ENCODE results near the gene RESP18. TPM values are rescaled to one million over a fixed set of nuclear protein-coding genes. Genes with fewer than 3 reads are reported as not detected.

Gene RESP18
- total RNA-seq (2014; rRNA removed; shearing (Covaris generic); ENCODE audit: low replicate concordance), result not detected in 2 replicates

DNA sequence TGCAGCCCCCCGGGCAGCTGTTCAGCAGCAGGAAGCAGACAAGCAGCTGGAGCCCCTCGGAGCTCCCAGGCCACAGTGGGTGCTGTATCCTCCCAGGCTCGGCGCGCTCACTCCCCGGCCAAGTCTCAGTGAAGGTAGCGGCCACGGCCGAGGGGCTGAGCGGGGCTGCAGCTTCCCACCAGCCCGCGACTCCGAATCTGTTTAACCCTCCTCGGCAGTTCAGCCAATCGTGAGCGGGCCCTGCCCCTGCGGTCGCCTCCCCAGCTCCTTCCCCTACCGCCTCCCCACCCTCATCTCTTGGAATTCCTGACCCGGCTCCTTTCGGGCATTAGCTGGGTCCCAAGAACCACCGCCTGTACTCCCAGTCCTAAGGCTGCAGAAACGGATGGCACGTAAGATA is at the start of gene RESP18:
TSS of gene RESP18 (minus strand) at position 203 of the 400 bp plus-strand sequence.
- DNase-seq (ENCODE audit: low read depth), result no peak
- in situ Hi-C loops (cut with HindIII; ENCODE audit: low pct_unique_long_range_greater_than_20kb, low sequenced_read_pairs), result no loop called here

DNA sequence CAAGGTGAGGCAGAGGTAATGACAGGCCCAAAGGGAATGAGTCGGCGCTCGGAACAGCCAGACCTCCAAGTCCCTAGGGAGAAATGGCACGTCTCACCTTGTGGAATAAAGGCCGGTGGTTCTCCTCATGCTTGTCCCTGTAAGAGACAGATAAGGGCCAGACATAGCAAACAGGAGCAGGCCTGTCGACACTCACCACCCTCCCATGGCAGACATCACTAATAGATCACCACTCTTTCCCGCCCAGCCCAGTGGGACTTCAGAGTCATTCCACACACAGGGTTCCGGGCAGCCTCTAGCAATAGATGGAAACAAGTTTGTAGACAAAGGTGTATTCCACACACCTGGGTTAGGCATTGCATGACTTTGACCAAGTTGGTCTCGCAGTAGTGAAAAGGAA is 48.9 kb upstream of the RESP18 start:
- in situ Hi-C loops (cut with HindIII; ENCODE audit: low pct_unique_long_range_greater_than_20kb, low sequenced_read_pairs), result no loop called here
- no peak for DNase-seq (ENCODE audit: low read depth)

DNA sequence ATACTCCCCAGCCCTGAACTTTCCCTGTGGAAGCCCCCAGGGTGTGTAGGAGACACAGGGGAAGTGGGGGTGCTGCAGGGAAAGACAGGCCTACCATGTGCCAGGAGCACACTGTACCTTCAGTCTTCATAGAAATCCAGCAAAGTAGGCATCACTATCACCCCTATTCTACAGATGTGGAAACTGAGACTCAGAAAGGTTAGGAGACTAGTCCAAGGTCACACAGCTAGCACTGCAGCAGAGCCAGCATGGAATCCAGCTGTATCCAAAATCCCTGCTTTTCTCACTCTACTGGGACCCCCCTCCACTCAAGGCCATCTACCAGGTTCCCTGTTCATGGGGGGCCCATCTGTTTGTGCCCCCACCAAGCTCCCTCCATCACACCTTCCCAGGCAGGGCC is 48.4 kb upstream of the RESP18 start:
- in situ Hi-C loops (cut with HindIII; ENCODE audit: low pct_unique_long_range_greater_than_20kb, low sequenced_read_pairs), result no loop called here
- no peak for DNase-seq (ENCODE audit: low read depth)

DNA sequence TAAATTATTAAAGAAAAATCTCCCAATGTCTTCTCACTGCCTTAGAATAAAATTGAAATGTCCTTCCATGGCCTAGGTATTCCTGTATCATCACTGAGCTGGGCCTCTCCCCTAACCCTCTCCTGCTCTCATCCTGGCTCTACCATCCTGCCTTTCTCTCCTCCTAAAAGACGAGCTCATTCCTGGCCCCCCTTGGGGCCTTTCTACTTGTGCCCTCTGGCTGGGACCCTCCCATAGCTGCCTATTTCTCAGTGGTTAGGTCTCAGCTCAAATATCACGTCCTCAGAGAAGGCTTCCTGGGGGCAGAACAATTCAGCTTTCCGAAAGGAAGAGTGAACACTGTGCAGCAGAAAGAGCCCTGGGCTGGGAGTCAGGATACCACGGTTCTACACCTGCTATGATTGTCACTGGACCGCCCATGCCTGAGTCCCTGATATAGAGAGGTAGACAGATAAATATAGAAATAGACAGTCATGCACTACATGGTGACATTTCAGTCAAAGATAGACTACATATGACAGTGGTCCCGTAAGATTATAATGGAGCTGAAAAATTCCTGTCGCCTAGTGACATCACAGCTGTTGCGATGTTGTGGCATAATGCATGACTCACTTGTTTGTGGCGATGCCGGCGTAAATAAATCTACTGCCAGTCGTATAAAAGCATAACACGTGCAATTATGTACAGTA is 45.8 kb upstream of the RESP18 start:
- in situ Hi-C loops (cut with HindIII; ENCODE audit: low pct_unique_long_range_greater_than_20kb, low sequenced_read_pairs), result no loop called here
- no peak for DNase-seq (ENCODE audit: low read depth)

DNA sequence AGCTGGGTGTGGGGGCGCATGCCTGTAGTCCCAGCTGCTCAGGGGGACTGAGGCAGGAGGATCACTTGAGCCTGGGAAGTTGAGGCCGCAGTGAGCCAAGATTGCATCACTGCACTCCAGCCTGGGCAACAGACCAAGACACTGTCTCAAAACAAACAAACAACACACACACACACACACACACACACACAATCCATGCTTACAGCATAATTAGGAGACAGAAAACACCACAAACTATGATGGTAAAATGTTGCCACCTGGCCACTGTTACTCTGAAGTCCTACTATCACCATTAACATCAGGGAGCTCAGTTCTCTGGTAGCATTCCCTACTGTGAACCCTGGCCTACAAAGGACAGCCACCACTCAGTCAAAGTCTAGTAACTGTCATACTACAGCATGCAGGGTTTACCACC is 36.9 kb upstream of the RESP18 start:
- DNase-seq (ENCODE audit: low read depth), result peak; percentile 55
- in situ Hi-C loops (cut with HindIII; ENCODE audit: low pct_unique_long_range_greater_than_20kb, low sequenced_read_pairs), result no loop called here

DNA sequence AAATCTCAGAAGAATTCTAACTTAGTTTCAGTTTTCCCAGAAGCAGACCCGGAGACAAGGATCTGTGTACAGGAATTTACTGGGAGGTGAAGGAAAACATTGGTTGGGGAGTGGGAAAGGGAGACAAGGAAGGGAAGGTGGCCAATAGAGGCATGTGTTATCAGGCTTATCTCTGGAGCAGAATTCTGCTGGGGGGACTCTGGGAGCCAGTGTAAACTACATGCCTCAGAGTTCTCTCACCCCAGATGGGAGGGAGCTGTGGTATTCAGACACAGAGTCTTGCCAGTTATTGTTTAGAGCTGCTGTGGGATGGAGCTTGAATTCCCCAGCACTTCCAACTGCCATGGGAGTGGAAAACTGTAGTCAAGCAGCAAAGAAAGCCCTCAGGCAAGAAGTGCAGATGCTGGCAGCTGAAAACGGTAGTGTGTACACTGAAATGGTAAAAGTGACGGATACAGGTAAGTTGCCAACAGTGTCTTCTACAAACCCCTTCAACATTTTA is 36.2 kb upstream of the RESP18 start:
- peak; percentile 43 for DNase-seq (ENCODE audit: low read depth)
- in situ Hi-C loops (cut with HindIII; ENCODE audit: low pct_unique_long_range_greater_than_20kb, low sequenced_read_pairs), result no loop called here

DNA sequence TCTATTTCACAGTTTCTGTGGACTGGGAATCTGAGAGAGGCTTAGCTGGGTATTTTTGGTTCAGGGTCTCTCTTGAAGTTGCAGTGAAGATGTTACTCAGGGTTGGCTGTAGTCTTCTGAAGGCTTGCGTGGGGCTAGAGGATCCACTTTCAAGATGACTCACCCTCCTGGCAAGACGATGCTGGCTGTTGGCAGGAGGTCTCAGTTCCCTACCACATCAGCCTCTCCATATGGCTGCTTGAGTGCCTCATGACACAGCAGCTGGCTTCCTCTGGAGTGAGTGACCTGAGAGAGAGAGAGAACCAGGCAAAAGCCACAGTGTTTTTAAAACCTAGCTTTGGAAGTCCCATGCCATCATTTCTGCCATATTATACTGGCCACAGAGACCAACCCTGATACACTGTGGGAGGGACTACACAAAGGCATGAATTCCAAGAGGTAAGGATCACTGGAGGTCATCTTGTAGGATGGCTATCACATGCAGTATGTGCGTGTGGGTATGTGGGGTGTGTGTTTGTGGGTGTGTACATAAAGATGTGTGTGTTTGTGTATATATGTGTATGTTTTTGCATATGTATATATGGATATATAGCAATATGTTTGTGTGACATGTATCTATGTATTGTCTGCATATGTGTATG is 30.1 kb upstream of the RESP18 start:
- peak; percentile 47 for DNase-seq (ENCODE audit: low read depth)
- in situ Hi-C loops (cut with HindIII; ENCODE audit: low pct_unique_long_range_greater_than_20kb, low sequenced_read_pairs), result no loop called here

DNA sequence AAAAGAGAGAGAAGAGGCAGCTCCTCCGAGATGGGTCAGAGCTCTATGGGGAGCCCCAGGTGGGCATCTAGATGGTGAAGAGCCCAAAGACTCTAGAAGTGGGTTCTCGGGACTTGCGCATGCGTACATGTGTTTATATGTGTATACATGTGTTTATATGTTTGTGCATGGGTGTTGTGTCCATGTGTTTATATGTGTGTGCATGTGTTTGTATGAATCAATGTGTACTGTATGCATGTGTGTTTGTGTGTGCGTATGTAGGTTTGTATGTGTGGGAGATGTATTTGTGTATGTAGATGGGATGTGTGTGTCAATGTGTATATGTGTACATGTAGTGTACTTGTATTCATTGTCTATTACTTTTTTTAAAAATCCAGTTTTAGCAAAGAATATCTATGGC is 29.5 kb upstream of the RESP18 start:
- in situ Hi-C loops (cut with HindIII; ENCODE audit: low pct_unique_long_range_greater_than_20kb, low sequenced_read_pairs), result no loop called here

DNA sequence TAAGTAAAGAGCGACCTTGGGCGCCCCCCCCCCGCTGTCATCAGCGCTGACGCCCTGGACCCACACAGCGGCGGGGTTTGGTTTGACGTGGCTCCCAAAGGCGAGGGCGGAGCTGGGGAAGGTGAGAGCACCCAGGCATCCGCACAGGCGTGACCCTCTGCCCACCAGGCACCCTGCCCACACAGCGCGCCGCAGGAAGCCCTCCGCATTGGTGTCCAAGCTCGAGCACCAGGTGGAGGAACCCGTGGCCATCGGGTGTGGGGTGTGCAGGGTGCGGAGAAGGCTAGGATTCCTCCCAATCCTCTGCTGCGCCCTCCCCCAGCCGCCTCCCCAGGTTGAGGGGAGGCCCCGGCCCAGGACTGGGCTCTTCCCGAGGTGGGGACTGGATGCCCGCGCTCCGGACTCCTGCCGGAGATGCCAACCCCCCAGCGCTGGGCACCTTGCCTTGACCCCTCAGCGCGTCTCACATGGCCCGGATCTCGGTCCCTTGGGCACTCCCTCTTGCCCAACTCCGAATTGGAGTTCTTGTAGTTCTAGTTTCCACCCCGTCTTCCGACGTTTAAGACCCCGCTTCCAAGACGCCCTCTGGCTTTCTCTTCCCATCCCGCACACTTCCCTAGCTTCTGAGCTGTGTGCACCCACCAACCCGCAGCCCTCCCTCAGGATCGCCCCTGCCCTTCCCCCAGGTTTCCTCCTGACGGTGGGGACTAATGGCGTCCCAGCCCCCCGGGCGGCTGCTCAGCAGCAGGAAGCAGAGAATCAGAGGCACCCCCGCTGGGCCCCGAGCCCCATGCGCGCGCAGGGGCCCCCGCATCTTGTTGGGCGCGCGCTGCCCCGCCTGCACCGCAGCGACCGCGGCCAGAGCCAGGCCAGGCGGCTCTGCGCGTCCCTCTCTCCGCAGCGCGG is 25.9 kb upstream of the RESP18 start:
- in situ Hi-C loops (cut with HindIII; ENCODE audit: low pct_unique_long_range_greater_than_20kb, low sequenced_read_pairs), result no loop called here
- no peak for DNase-seq (ENCODE audit: low read depth)

More for the DNA sequence above, 29.5 kb upstream of the RESP18 start:
- DNase-seq (ENCODE audit: low read depth), result no peak

DNA sequence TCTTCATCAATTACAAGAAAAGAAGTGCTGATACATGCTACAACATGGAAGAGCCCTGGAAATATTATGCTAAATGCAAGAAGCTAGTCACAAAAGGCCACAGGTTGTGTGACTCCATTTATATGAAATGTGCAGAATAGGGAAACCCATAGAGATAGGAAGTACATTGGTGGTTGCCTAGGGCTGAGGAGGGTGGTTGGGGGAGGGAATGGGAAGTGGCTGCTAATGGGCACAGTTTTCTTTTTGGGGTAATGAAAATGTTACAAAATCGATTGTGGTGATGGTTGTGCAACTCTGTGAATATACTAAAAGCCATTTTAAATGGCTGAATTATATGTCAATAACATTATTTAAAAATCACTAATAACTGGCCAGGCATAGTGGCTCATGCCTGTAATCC is 24.3 kb upstream of the RESP18 start:
- no peak for DNase-seq (ENCODE audit: low read depth)
- in situ Hi-C loops (cut with HindIII; ENCODE audit: low pct_unique_long_range_greater_than_20kb, low sequenced_read_pairs), result no loop called here

DNA sequence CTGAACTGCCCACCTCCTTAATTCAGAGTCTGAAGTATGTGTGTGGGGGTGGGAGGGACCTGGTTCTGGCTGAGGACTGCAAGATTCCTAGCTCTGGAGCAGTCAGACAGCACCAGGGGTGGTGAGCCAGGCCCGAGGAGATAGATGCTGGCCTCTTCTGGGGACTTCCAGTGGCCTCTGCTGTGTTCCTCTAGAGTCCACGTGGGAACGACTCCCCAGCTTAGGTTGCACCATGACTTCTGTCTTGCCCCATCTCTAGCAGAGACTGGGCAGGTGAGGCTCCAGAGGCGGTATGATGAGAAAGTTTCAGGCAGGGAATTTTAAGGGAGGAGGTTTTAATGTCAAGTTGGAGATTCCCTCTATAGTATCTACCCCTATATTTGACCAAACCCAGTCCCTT is 22.0 kb upstream of the RESP18 start:
- in situ Hi-C loops (cut with HindIII; ENCODE audit: low pct_unique_long_range_greater_than_20kb, low sequenced_read_pairs), result no loop called here
- DNase-seq (ENCODE audit: low read depth), result no peak

DNA sequence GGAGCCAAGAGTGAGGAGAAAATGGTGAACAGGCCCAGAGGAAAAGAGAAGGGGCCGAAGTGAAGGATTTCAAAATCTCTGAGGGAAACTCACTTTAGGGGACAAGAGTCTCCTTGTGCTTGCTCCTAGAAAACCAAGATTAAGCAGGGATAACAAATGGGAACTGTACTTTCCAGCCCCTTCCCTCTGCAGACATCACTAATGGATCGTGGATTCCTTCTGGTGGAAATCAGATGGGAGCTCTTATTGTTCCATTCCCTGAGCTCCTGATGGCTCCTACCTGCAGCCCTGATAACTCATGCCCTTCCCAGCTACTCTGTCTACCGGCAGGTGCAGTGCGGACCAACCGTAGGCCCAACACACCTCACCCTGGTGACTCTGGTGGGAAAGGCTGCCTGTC is 20.6 kb upstream of the RESP18 start:
- in situ Hi-C loops (cut with HindIII; ENCODE audit: low pct_unique_long_range_greater_than_20kb, low sequenced_read_pairs), result no loop called here
- no peak for DNase-seq (ENCODE audit: low read depth)

DNA sequence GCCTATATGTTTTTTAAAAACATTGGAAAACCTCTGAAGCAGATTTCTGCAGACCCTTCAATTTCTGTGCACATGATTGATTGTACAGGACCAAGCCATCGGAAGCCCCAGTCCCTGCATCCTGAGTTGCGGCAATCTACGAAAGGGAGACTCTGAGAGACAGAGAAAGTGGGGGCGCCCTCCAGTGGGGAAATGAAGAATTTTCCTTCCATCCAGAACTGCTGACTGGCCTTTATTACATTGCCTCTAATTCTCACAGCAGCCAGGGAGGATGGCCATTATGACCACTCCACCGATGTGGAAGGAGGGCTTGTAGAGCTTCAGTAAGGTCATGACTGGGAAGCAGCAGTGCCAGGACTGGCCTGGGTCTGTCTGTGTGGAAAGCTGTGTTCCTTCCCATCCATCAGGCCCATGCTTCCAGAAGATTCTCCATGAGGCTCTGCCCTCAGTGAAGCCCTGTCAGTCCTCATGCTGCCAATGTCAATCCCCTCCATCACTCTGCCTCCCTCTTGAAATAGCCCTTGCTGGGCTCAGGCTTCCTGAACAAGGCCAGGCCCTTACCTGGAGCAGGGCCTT is 20.0 kb upstream of the RESP18 start:
- peak; percentile 23 for DNase-seq (ENCODE audit: low read depth)
- in situ Hi-C loops (cut with HindIII; ENCODE audit: low pct_unique_long_range_greater_than_20kb, low sequenced_read_pairs), result no loop called here

DNA sequence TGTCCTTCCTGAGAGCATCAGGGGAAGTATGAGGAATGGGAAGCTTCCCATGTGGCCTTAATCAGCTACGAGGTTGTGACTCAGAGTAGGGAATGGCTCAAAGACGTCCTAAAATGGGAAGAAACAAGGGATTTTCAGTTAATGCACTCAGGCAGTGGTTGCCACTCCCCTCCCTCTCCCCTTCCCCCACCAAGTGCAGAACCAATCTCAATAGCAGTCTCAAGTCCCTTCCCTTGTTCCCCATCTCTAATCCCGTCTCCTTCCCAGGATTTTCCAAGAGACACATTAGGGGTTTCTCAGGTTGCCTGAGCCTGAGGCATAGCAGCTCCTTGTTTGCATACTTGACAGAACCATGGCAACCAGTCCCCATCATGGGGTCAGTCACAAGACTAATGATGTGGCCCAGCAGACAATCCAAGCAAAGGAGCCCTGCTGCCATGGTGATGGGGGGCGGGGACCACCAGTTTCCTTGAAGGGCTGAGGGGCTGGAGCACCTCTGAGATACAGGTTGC is 18.2 kb upstream of the RESP18 start:
- no peak for DNase-seq (ENCODE audit: low read depth)
- in situ Hi-C loops (cut with HindIII; ENCODE audit: low pct_unique_long_range_greater_than_20kb, low sequenced_read_pairs), result no loop called here

DNA sequence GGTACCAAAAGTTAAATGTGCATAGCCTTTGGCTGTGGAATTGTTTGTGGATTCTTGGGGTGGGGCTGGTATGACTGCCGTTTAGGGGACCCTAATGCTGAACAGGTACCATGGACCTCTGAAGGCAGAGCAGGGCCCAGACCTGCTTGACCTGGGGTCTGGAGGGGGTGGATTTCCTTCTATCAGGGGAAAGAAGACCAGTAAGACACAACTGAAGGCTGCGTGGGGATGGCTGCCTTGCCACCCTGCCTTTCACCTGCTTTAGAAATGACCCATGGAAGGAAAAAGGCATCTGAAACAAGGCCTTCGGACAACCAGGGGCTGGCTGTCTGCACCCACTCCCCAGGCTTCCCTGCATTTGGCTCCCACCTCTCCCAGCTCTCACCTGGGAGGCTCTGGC is 17.7 kb upstream of the RESP18 start:
- DNase-seq (ENCODE audit: low read depth), result no peak
- in situ Hi-C loops (cut with HindIII; ENCODE audit: low pct_unique_long_range_greater_than_20kb, low sequenced_read_pairs), result no loop called here

DNA sequence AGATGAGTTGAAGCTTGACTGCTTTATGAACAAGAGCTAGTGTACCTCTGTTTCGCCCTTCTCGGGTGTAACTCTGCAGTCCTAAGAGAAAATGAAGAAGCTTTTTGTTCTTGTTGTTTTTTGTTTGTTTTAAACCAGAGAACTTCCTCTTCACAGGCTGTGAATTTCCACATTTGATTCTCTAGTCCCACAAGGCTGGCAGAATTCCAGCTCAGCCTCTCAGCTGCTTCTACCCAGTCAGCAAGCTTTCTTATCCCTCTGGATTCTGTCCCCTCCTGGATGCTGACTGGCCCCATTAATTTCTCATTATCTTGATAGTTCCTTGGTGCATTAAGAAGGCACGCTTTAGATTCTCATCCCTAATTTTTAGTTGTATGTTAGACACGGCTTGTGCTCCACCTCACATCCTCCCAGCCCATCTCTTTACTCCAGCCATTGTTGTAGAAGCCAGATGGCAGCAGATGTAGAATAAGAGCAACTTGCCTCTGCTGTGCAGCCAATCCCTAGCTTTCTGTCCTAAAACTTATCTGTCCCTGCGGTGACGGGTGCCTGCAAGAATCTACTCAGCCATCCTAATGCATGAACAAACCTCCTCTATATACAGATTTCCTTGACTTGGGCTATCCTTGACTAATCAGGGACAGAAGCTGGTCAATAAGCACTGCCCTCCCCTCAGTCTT is 12.3 kb upstream of the RESP18 start:
- DNase-seq (ENCODE audit: low read depth), result peak; percentile 35
- in situ Hi-C loops (cut with HindIII; ENCODE audit: low pct_unique_long_range_greater_than_20kb, low sequenced_read_pairs), result no loop called here

DNA sequence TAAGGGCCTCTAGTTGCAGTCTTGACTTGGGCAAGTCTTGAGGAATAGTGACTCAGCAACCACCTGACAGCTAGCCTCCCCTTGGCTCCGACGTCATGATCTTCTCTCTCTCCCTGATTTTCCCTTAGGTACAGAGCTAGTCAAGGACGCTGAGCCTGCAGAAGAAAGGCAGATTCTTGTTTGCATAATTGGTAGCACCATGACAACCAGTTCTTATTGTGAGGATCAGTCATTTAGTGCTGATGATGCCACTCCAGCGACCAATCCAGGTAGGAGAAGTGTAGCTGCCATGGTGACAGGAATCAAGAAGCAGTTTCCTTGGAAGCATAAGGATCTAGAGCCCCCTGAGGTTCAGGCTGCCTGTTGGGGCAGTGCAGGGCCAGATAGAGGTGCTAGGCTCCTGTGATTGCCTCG is 2.8 kb upstream of the RESP18 start:
- in situ Hi-C loops (cut with HindIII; ENCODE audit: low pct_unique_long_range_greater_than_20kb, low sequenced_read_pairs), result no loop called here
- DNase-seq (ENCODE audit: low read depth), result peak; percentile 19

DNA sequence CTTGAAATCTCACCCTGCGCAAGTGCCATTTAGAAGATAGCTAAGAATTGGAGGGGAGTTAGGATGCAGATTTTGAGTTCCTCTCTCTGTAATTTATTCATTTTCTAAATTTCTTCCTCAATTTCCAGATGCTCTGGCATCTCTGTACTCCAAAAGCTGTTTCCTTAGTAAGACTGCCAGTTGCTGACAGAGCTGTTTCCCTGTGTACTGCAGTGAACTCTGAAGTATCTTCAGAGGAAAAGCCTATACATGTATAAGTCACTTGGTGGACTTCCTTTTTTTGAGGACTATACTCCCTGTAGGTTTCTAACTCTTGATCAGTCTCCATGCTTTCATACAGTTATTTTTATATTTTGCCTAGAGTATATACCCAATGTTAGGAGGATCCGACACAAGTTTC is 1.5 kb upstream of the RESP18 start:
- no peak for DNase-seq (ENCODE audit: low read depth)
- in situ Hi-C loops (cut with HindIII; ENCODE audit: low pct_unique_long_range_greater_than_20kb, low sequenced_read_pairs), result no loop called here

Measured in Caki2 (cell line).